SK-N-MC (cell line): ENCODE data around the gene MKX.

Experiments
- EZH2 ChIP-seq: fragments of 200-600 bp; sonication (generic); IDR thresholded peaks from one replicate; pipeline ENCODE4 v1.6.1; 2017; ENCODE audit warnings: antibody characterized with exemption
- POLR2AphosphoS5 ChIP-seq: IDR thresholded peaks from 2 replicates; pipeline ENCODE4 v1.6.1; 2012; ENCODE audit warnings: mild to moderate bottlenecking, low read depth, low read length, borderline replicate concordance

- TF ChIP-seq EZH2 (no peak), POLR2AphosphoS5 (no peak)
These were observed 1.5 kb downstream of the MKX start for GRCh38 chr10:27743877-27744801.
